SK-N-SH (cell line): Measurements from ENCODE around the gene LGALS12. TPM values are rescaled to one million over a fixed set of nuclear protein-coding genes. Genes with fewer than 3 reads are reported as not detected.

ENCODE experiments used
- CTCF ChIA-PET: fragments of 300-600, 350-600 bp; formaldehyde crosslinking; extraction: SDS; loops from one replicate; lab custom pipeline; 2021; lab: Yijun Ruan, JAX
- POLR2A ChIA-PET: fragments of 350-600 bp; sonication (Branson Sonifier 250); formaldehyde crosslinking; extraction: SDS; loops from one replicate; lab custom pipeline; 2020; ENCODE audit warnings: antibody characterized with exemption, inconsistent platforms; lab: Yijun Ruan, JAX
- DNase-seq: peaks from one replicate; pipeline ENCODE4 v3.0.0; 2012
- H2AFZ ChIP-seq: fragments of 200-600 bp; sonication (generic); 2 replicates; pipeline ENCODE4 v1.8.1; 2016; ENCODE audit warnings: antibody characterized with exemption, mild to moderate bottlenecking, low read depth
- H3F3A ChIP-seq: fragments of 200-600 bp; sonication (generic); replicated peaks from 2 replicates; pipeline ENCODE3; 2016; ENCODE audit warnings: antibody characterized with exemption, mild to moderate bottlenecking; ENCODE audit not compliant: insufficient read depth
- H3K27ac ChIP-seq, 2 experiments: fragments of 200-500 bp in 1 of 2; fragments of 200-600 bp in 1 of 2; sonication (Bioruptor generic) in 1 of 2; sonication (generic), shearing (Covaris generic) in 1 of 2; 2 replicates each; pipeline versions ENCODE4 v1.5.1 to v1.6.1; 2014 to 2016; ENCODE audit warnings: low read depth in 2 of 2, inconsistent platforms in 1 of 2, low read length in 1 of 2, mild to moderate bottlenecking in 1 of 2, mixed read lengths in 1 of 2
- H3K27me3 ChIP-seq: fragments of 200-600 bp; sonication (generic), shearing (Covaris generic); 2 replicates; pipeline ENCODE4 v1.6.1; 2016; ENCODE audit warnings: mixed run types; ENCODE audit not compliant: insufficient read depth
- H3K36me3 ChIP-seq, 2 experiments: fragments of 200-500 bp in 1 of 2; fragments of 200-600 bp in 1 of 2; sonication (Bioruptor generic) in 1 of 2; sonication (generic) in 1 of 2; replicated peaks in 1 of 2; 2 replicates each; pipeline versions ENCODE3 to v1.5.1; 2014 to 2016; ENCODE audit warnings: low read length in 1 of 2, mild to moderate bottlenecking in 1 of 2; ENCODE audit not compliant: insufficient read depth in 2 of 2, control insufficient read depth in 1 of 2
- H3K4me1 ChIP-seq, 2 experiments: fragments of 200-500 bp in 1 of 2; fragments of 200-600 bp in 1 of 2; sonication (Bioruptor generic) in 1 of 2; sonication (generic), shearing (Covaris generic) in 1 of 2; 2 replicates each; pipeline versions ENCODE4 v1.5.1 to v1.6.1; 2014 to 2016; ENCODE audit warnings: low read depth in 1 of 2, low read length in 1 of 2, mixed run types in 1 of 2; ENCODE audit not compliant: insufficient read depth in 2 of 2, control insufficient read depth in 1 of 2
- H3K4me2 ChIP-seq: fragments of 200-600 bp; sonication (generic), shearing (Covaris generic); 2 replicates; pipeline ENCODE4 v1.6.1; 2017; ENCODE audit warnings: mixed run types
- H3K4me3 ChIP-seq, 2 experiments: fragments of 200-500 bp in 1 of 2; fragments of 200-600 bp in 1 of 2; sonication (Bioruptor generic) in 1 of 2; sonication (generic), shearing (Covaris generic) in 1 of 2; 2 replicates each; pipeline versions ENCODE4 v1.5.1 to v1.8.1; 2014 to 2016; ENCODE audit warnings: low read depth in 2 of 2, inconsistent platforms in 1 of 2, low read length in 1 of 2, mild to moderate bottlenecking in 1 of 2, mixed read lengths in 1 of 2, moderate library complexity in 1 of 2
- H3K79me2 ChIP-seq: fragments of 200-600 bp; sonication (generic); 2 replicates; pipeline ENCODE4 v1.8.1; 2017; ENCODE audit warnings: mild to moderate bottlenecking; ENCODE audit not compliant: insufficient read depth
- H3K9ac ChIP-seq: fragments of 200-600 bp; sonication (generic); 2 replicates; pipeline ENCODE4 v1.6.1; 2017; ENCODE audit warnings: mixed run types
- H3K9me2 ChIP-seq: fragments of 200-600 bp; sonication (generic); 2 replicates; pipeline ENCODE4 v1.6.1; 2017; ENCODE audit warnings: mixed run types
- H3K9me3 ChIP-seq: fragments of 200-600 bp; sonication (generic); 2 replicates; pipeline ENCODE4 v1.6.1; 2017; ENCODE audit warnings: mixed run types, mild to moderate bottlenecking, moderate library complexity
- H4K20me1 ChIP-seq: fragments of 200-600 bp; sonication (generic); 2 replicates; pipeline ENCODE4 v1.6.1; 2017; ENCODE audit warnings: mild to moderate bottlenecking, mixed run types; ENCODE audit not compliant: insufficient read depth
- CHD2 ChIP-seq: fragments of 150-350 bp; IDR thresholded peaks from 2 replicates; pipeline ENCODE4 v1.6.1; 2018; ENCODE audit warnings: low read length; ENCODE audit not compliant: partially characterized antibody
- EP300 ChIP-seq, 2 experiments: IDR thresholded peaks; 2 replicates each; pipeline versions ENCODE4 v1.4.0 to v1.6.1; 2012; ENCODE audit warnings: borderline replicate concordance in 1 of 2, low read depth in 1 of 2, low read length in 1 of 2
- EZH2phosphoT487 ChIP-seq: fragments of 200-600 bp; sonication (generic); IDR thresholded peaks from 2 replicates; pipeline ENCODE4 v1.6.1; 2017; ENCODE audit warnings: low read depth, mixed run types, mild to moderate bottlenecking, antibody characterized with exemption, moderate library complexity, borderline replicate concordance
- FOSL2 ChIP-seq: IDR thresholded peaks from 2 replicates; pipeline ENCODE4 v1.4.0; 2012; ENCODE audit warnings: low read depth, mild to moderate bottlenecking, moderate library complexity, borderline replicate concordance
- FOXJ3 ChIP-seq: sonication (generic); formaldehyde crosslinking; IDR thresholded peaks from 2 replicates; pipeline ENCODE4 v1.5.1; 2020; ENCODE audit warnings: mild to moderate bottlenecking, missing genetic modification reagents
- GABPA ChIP-seq: IDR thresholded peaks from 2 replicates; pipeline ENCODE4 v1.4.0; 2012; ENCODE audit warnings: low read depth, mild to moderate bottlenecking
- GATA2 ChIP-seq: sonication (generic); formaldehyde crosslinking; IDR thresholded peaks from 2 replicates; pipeline ENCODE4 v1.5.0; 2020; ENCODE audit warnings: mild to moderate bottlenecking, missing genetic modification reagents
- RCOR1 ChIP-seq: fragments of 150-350 bp; IDR thresholded peaks from 2 replicates; pipeline ENCODE4 v1.6.1; 2017; ENCODE audit warnings: antibody characterized with exemption, low read length
- RXRA ChIP-seq: IDR thresholded peaks from 2 replicates; pipeline ENCODE4 v1.4.0; 2012; ENCODE audit warnings: low read depth, mild to moderate bottlenecking, borderline replicate concordance
- SIN3A ChIP-seq: IDR thresholded peaks from 2 replicates; pipeline ENCODE4 v1.6.1; 2012; ENCODE audit warnings: low read depth, mild to moderate bottlenecking, low read length, moderate library complexity, borderline replicate concordance
- TEAD4 ChIP-seq: IDR thresholded peaks from 2 replicates; pipeline ENCODE4 v1.4.0; 2012; ENCODE audit warnings: mild to moderate bottlenecking, borderline replicate concordance; ENCODE audit not compliant: insufficient read depth
- USF1 ChIP-seq: IDR thresholded peaks from 2 replicates; pipeline ENCODE4 v1.4.0; 2012; ENCODE audit warnings: low read depth, borderline replicate concordance
- USF2 ChIP-seq: fragments of 150-350 bp; IDR thresholded peaks from 2 replicates; pipeline ENCODE4 v1.6.1; 2017; ENCODE audit warnings: antibody characterized with exemption, low read length, low read depth, borderline replicate concordance
- WGBS: methylation state at CpG from one replicate; pipeline ENCODE4 v1.1.6; 2017; ENCODE audit warnings: low lambda C conversion rate; 5-methylcytosine and 5-hydroxymethylcytosine counted together
- polyA plus RNA-seq, 3 experiments: library from polyadenylated mRNA; depleted of rRNA; stranded (reverse); fragments of >200 nt; gene quantifications; 2 replicates each; pipeline ENCODE4 v1.2.3, GENCODE V29; 2012

Gene LGALS12
- polyA plus RNA-seq, 1 of the 3 experiments (the other 2 are of a cell fraction): not detected

- Histone ChIP-seq H2AFZ (no peak within 1 kb of the TSS), H3K9me3 (no peaks in the 10 kb centered on the region), H3K27ac (no peak within 1 kb of the TSS), H3K4me1 (peaks cover 5% of the 10 kb centered on the region in 2 experiments; a peak in 2 of 4 replicates), H3K4me3 (no peak within 1 kb of the TSS), H3K79me2 (no peaks in the 10 kb centered on the region), H4K20me1 (no peaks in the 10 kb centered on the region), H3F3A (peaks cover 3% of the 10 kb centered on the region), H3K4me2 (no peak within 1 kb of the TSS), H3K27me3 (no peaks in the 10 kb centered on the region), H3K36me3 (no peaks in the 10 kb centered on the region), H3K9me2 (no peaks in the 10 kb centered on the region), H3K9ac (no peak within 1 kb of the TSS)
- POLR2A ChIA-PET: no interaction called here
- TF ChIP-seq CHD2: no peak
- no peak for TF ChIP-seq RXRA
- TF ChIP-seq TEAD4: no peak
- no peak for TF ChIP-seq RCOR1
- no peak for TF ChIP-seq FOXJ3 (CRISPR knock-in tag)
- TF ChIP-seq USF2: no peak
- no peak for TF ChIP-seq GABPA
- TF ChIP-seq GATA2: no peak
- no peak for TF ChIP-seq EP300 (IDR thresholded peaks at IDR 0.05; ENCODE audit: borderline replicate concordance in 1 of 2, low read depth in 1 of 2, low read length in 1 of 2)
- no peak for TF ChIP-seq SIN3A
- TF ChIP-seq EZH2phosphoT487: no peak
- TF ChIP-seq FOSL2: no peak
- CTCF ChIA-PET: interaction anchor here (1.6 kb wide), 1 partner anchor 76 kb away, joined by 4 read pairs; no protein-coding TSS in a partner anchor
- DNase-seq: no peak
- WGBS: 89% methylated on average over 13 of the region's 13 CpGs
These were observed 57.5 kb downstream of the LGALS12 start, which contains the start of gene PLAAT2 for GRCh38 chr11:63563201-63564055. PLAAT2 (minus strand) TSS chr11:63563379; CDS start chr11:63563324, 55 bp downstream.

GRCh38 chr11:63564056-63564774 is 58.3 kb downstream of the LGALS12 start:
- 79% methylated on average over 7 of the region's 7 CpGs for WGBS
- CTCF ChIA-PET: interaction anchor here (1.6 kb wide), 1 partner anchor 75 kb away, joined by 4 read pairs; no protein-coding TSS in a partner anchor

More at GRCh38 chr11:63564056-63564774, 58.3 kb downstream of the LGALS12 start:
- Histone ChIP-seq H2AFZ (no peak overlapping the region), H3K9me2 (no peaks in the 10 kb centered on the region), H3K4me2 (no peak overlapping the region), H3K4me1 (peaks cover 5% of the 10 kb centered on the region in 2 experiments; a peak in 2 of 4 replicates), H3K27me3 (no peaks in the 10 kb centered on the region), H3F3A (peaks cover 3% of the 10 kb centered on the region), H4K20me1 (no peaks in the 10 kb centered on the region), H3K9ac (no peak overlapping the region), H3K79me2 (no peaks in the 10 kb centered on the region), H3K36me3 (no peaks in the 10 kb centered on the region), H3K9me3 (no peaks in the 10 kb centered on the region), H3K4me3 (no peak overlapping the region), H3K27ac (no peak overlapping the region)
- TF ChIP-seq EP300 (IDR thresholded peaks at IDR 0.05; ENCODE audit: borderline replicate concordance in 1 of 2, low read depth in 1 of 2, low read length in 1 of 2) (no peak), USF1 (peak; percentile 8; the same call in 1 of the 2 replicates)
- POLR2A ChIA-PET: no interaction called here
- DNase-seq: no peak
